GM18909 (cell line): ENCODE measurements around the gene ARL13A.

Source experiments
- ATAC-seq: cut with Tn5 transposase; IDR thresholded peaks from one replicate; pipeline ENCODE4 v1.9.1; 2021; ENCODE audit warnings: mild to moderate bottlenecking; ENCODE audit not compliant: unreplicated experiment, poor library complexity

The ARL13A gene

DNA sequence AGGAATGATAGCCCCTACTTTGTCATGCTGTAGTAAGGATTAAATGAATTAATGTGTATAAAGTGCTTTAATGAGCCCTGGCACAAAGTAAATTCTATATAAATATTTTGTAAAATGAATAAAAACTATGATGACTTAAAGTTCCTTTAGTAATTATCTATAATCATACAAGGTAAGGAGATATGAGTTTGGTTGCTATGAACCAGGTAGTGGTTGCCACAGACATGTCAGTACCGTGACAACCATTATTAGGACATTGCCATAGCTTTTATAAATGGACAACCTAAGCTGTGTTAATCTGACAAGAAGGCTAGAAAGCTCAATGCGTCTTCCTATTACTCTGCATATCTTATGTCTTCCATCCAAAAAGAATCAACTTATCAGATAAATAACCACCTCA lies at the start of gene ARL13A:
Gene ARL13A, plus strand, starts transcription at position 301 of the 400 bp plus-strand sequence. CDS start 3,982 bp downstream, outside the sequence.
- no peak for ATAC-seq

DNA sequence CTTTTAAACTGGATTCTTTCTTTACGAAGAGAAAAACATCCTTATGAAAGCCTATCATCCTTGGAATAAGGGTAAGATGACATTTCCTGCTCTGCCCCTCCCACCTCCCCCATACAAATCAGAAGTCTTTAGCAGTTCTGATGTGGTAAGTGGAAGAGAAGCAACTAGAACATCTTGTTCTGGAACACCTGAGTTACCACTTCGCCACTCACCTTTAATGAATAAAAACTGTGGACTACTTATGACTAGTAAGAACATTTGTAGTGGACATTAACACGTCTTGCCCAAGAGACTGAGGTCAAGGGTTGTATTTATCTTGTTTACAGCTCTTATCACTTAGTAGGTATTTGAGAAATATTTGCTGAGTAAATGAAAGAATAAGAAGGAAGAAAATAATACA lies 45.1 kb upstream of the ARL13A start:
- no peak for ATAC-seq

DNA sequence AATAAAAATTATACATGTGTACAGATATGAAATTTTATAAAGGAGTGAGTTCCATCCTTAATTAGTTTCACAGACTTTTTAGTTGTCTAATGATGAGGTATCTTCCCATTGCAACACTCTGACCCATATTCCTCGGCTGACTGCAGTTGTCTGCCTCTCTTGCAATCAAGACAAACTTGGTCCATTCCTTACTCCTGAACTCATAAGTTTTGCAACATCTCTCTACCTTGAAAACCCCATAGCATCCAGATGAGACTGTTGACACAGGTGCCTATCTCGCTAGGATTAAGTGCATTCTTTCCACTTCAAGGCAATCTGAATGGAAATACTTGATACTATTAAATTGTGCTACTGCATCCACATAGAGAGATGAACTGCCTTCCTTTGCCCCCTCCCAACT lies 43.1 kb upstream of the ARL13A start:
- no peak for ATAC-seq

GRCh38 chrX:100928660-100929613 lies 40.6 kb upstream of the ARL13A start, which contains the start of gene XKRX:
TSS of gene XKRX (minus strand) at chrX:100928917. CDS start at chrX:100928304, 613 bp downstream.
- ATAC-seq, result peak; percentile 73

GRCh38 chrX:100931218-100931924 lies 38.1 kb upstream of the ARL13A start:
- ATAC-seq, result peak; percentile 72

DNA sequence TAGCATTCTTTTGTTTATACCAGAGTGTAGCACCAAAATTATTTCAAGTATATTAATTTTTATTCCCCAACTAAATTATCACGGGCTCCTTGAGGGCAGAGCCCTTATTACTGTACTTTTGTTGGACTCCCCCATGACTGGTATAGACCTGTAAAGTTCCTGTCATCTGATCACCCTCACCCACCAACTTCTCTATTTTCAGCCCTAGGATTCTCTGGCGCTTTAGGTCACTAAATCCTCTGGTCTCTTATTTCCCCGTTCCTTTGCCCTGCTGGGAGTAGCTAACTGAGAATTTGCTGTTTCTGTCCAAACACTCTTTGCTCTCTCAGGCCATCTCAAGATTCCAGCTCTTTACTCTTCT lies 37.6 kb upstream of the ARL13A start:
- peak; percentile 19 for ATAC-seq

GRCh38 chrX:100935767-100936166 lies 33.7 kb upstream of the ARL13A start:
- no peak for ATAC-seq

- ATAC-seq, result no peak
Measured at GRCh38 chrX:100939333-100939732, 30.2 kb upstream of the ARL13A start.

- no peak for ATAC-seq
Measured at GRCh38 chrX:100944601-100945000, 24.9 kb upstream of the ARL13A start.

DNA sequence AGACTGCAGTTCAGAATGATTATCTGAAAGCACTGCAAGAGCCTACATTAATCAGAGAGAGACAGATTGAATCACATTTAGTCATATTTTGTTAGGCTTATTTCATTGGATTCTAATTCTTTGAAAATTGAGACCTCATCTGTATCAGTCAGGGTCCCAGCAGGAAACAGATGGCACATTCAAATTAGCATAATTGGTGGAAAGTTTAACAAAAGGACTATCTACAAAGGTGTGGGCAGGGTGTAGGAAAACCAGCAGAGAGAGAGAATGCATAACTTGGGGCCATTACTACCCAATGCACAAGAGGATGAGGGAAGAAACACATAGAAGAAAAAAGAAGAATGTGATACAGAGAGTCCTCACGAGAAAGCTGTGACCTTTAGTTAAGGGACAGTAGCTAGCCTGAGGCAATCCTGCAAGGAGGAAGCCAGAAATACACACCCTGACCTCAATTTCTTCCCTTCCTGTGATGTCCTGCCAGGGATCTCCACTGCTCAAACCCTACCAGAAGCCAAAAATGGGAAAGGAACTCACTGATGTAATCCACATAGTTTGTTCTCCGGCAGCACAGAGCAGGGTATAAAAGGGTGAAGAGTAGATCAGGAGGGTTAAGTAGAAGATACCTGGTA lies 23.1 kb upstream of the ARL13A start:
- no peak for ATAC-seq

DNA sequence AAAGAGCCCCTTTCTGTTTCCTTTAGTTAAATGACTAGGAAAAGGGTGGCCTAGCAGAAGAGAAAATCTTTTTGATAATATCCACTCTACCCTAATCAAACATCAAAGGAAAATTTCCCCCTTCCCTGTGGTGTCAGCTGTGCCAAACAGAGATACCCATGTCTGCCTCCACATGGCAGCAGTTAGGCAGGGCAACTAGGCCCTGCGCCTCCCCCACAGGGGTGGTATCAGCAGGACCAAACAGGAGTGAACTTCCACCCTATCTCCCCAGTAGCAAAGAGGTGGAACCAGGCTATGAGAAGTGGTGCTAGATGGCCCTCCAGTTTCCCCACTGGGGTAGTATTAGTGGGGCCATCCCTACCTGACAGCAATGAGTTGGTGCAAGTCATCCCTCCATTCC lies 21.0 kb upstream of the ARL13A start:
- ATAC-seq, result no peak

- ATAC-seq, result no peak
Measured at GRCh38 chrX:100962811-100963210, 6.7 kb upstream of the ARL13A start.

GRCh38 chrX:100964362-100964761 lies 5.1 kb upstream of the ARL13A start:
- no peak for ATAC-seq

GRCh38 chrX:100969936-100970335 lies 428 bp downstream of the ARL13A start:
- ATAC-seq, result no peak

DNA sequence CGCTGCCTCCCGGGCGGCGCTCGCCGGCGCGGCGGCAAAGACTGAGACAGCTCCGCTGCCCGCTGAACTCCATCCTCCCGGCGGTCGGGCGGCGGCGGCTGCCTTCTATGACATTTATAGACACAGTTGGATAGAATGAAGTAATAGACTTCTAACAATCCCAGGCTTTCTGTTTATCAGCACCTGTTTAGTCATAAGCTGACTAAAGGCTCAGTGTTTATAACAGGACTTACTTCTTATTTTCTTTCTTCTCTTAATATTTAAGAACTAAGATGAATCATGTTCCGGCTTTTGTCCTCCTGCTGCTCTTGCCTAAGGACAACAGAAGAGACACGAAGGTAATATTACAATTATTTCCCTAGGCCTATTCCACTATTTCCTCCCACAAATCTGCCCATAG lies 3.9 kb downstream of the ARL13A start:
- no peak for ATAC-seq

GRCh38 chrX:100975212-100975611 lies 5.7 kb downstream of the ARL13A start:
- no peak for ATAC-seq

DNA sequence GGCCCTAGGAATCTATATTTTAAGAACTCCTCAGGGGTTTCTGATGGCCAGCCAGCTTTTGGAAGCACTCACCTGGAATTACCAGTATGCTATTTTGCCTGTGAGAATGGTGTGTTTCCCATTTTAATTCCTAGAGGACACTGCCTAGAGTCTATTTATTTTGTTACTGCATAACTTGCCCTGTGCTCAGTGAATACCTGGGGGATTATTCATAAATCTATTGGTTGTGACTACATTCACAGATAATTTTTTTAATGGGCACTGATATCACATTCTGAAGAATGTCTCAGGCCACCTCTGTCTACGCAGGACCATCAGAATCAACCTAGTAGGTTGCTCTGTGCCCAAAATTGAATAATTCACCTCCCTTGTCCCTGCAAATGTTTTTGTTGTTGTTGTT lies 6.7 kb downstream of the ARL13A start:
- ATAC-seq, result no peak

- no peak for ATAC-seq
Measured at GRCh38 chrX:100979881-100980607, 10.5 kb downstream of the ARL13A start.

DNA sequence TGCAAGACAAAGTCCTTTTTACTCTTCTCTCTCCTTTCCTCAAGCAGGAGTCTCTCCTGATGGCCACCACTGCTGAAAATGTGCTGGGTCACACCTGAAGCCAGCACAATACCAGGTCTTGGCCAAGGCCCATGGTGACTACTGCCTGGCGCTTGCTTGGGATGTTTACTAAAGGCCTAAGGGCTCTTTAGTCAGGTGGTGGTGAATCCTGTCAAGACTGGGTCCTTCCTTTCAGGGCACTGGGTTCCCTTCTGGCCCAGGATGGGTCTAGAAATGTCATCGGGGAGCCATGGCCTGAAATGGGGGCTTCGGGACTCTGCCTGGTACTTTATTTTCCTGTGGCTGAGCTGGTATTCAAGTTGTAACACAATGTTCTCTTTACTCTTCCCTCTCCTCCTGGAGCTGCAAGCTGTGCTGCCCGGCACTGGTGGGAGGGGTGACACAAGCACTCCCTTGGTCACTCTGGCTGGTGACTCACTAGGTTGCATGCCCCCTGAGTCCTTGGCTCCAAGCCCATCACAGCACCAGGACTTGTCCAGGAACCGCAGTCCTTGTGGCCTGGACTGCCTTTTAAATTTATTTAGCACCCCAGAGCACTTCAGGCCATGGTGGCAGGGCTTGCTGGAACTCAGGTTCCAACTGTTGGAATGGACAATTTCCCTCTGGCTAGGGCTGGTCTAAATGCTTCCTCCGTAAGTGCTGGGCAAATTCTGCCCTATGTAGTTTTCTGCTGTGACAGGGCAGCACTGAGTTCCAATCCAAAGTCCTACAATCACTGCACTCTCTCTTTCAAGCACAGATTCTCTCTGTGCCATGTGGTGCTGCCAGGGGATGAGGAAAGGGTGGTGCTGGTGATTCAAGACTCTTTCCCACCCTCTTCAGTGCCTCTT lies 11.3 kb downstream of the ARL13A start:
- ATAC-seq, result no peak
